Panc1 (cell line): ENCODE measurements around the gene CIB1. TPM values are rescaled to one million over a fixed set of nuclear protein-coding genes. Genes with fewer than 3 reads are reported as not detected.

Experiments used
- ATAC-seq: fragments of 200-7000 bp; cut with Tn5 transposase; 2 replicates; pipeline ENCODE4 v1.9.1; 2020; ENCODE audit warnings: mild to moderate bottlenecking, moderate library complexity
- BruUV-seq: library from RNA; stranded (reverse); fragments of 400-500 nt; replicated peaks from 2 replicates; lab custom pipeline; 2021; lab: Mats Ljungman, UMichigan
- CTCF ChIA-PET: fragments of 300-600 bp; sonication (Branson Sonifier 250); formaldehyde crosslinking; loops from one replicate; lab custom pipeline; 2022; ENCODE audit warnings: antibody characterized with exemption; lab: Charles Lee
- POLR2A ChIA-PET: fragments of 300-600 bp; sonication (Branson Sonifier 250); formaldehyde crosslinking; loops from one replicate; lab custom pipeline; 2022; ENCODE audit warnings: antibody characterized with exemption; lab: Charles Lee
- DNase-seq: peaks from one replicate; pipeline ENCODE4 v3.0.0-alpha.2; 2010; ENCODE audit warnings: low read depth, low spot score
- H3K27ac ChIP-seq: 2 replicates; pipeline ENCODE4 v1.5.1; 2011; ENCODE audit warnings: mild to moderate bottlenecking, low read length, inconsistent platforms
- H3K27me3 ChIP-seq: fragments of 200-500 bp; sonication (Bioruptor generic); 2 replicates; pipeline ENCODE4 v1.6.0; 2014; ENCODE audit warnings: low read length, inconsistent platforms; ENCODE audit not compliant: control insufficient read depth, insufficient read depth
- H3K36me3 ChIP-seq: fragments of 200-500 bp; sonication (Bioruptor generic); 2 replicates; pipeline ENCODE4 v1.5.1; 2014; ENCODE audit warnings: inconsistent platforms, mild to moderate bottlenecking, low read length, moderate library complexity; ENCODE audit not compliant: control insufficient read depth, insufficient read depth
- H3K4me1 ChIP-seq: 2 replicates; pipeline ENCODE4 v1.5.1; 2011; ENCODE audit warnings: inconsistent platforms, mild to moderate bottlenecking, low read length, moderate library complexity; ENCODE audit not compliant: control insufficient read depth, insufficient read depth
- H3K4me3 ChIP-seq, 2 experiments: 2 replicates each; pipeline ENCODE4 v1.5.1; 2011 to 2012; ENCODE audit warnings: low read depth in 2 of 2, low read length in 2 of 2, mild to moderate bottlenecking in 2 of 2, inconsistent platforms in 1 of 2, moderate library complexity in 1 of 2
- H3K9me3 ChIP-seq: fragments of 200-500 bp; sonication (Bioruptor generic); 2 replicates; pipeline ENCODE4 v1.5.1; 2014; ENCODE audit warnings: low read depth, mild to moderate bottlenecking, inconsistent platforms, low read length, moderate library complexity; ENCODE audit not compliant: control insufficient read depth, insufficient read depth
- CTCF ChIP-seq: fragments of 450-650 bp; IDR thresholded peaks from 2 replicates; pipeline ENCODE4 v1.5.1; 2017; ENCODE audit warnings: mild to moderate bottlenecking
- POLR2AphosphoS5 ChIP-seq: IDR thresholded peaks from 2 replicates; pipeline ENCODE4 v1.6.1; 2012; ENCODE audit warnings: mild to moderate bottlenecking, low read depth, low read length, moderate library complexity
- REST ChIP-seq, 2 experiments: IDR thresholded peaks; 2 replicates each; pipeline ENCODE4 v1.6.1; 2011 to 2012; ENCODE audit warnings: low read depth in 2 of 2, control low read depth in 1 of 2, low read length in 1 of 2, mild to moderate bottlenecking in 1 of 2, moderate library complexity in 1 of 2; ENCODE audit not compliant: insufficient read depth in 1 of 2
- SIN3A ChIP-seq: IDR thresholded peaks from 2 replicates; pipeline ENCODE4 v1.6.1; 2012; ENCODE audit warnings: low read depth, mild to moderate bottlenecking, low read length, moderate library complexity, borderline replicate concordance; ENCODE audit not compliant: insufficient read depth
- TCF7L2 ChIP-seq: IDR thresholded peaks from 2 replicates; pipeline ENCODE4 v1.6.1; 2011; ENCODE audit warnings: mild to moderate bottlenecking, low read depth, low read length, inconsistent platforms
- in situ Hi-C: cut with HindIII; loops from 2 replicates; pipeline ENCODE4 v1.10.0; 2016; ENCODE audit warnings: low sequenced_read_pairs, low pct_unique_long_range_greater_than_20kb
- intact Hi-C: fragments of 100-400 bp; cut with micrococcal nuclease; formaldehyde crosslinking; loops from one replicate; pipeline ENCODE4 v1.10.0; 2022; ENCODE audit not compliant: unreplicated experiment
- total RNA-seq: library from RNA; stranded (reverse); gene quantifications from one replicate; pipeline ENCODE4 v1.2.1, GENCODE V29; 2021; ENCODE audit not compliant: unreplicated experiment

CIB1 gene
- total RNA-seq, 1 experiment from 2014 or later, result 193 TPM

GRCh38 chr15:90271459-90272166 lies 37.9 kb upstream of the CIB1 start:
- no peaks in the 10 kb centered on the region for H3K9me3 ChIP-seq
- ATAC-seq (no peak), DNase-seq (no peak)
- ChIA-PET POLR2A (no interaction called here), CTCF (interaction anchor here (0.5 to 0.6 kb wide), 2 partner anchors 57 to 125 kb away, joined by 4 read pairs; no protein-coding TSS in a partner anchor)
- H3K4me3 ChIP-seq, result no peak overlapping the region
- in situ Hi-C loops, result no loop called here
- H3K36me3 ChIP-seq, result peaks cover 18% of the 10 kb centered on the region; the same call in 1 of the 2 replicates
- no peak for TF ChIP-seq SIN3A
- no peak for TF ChIP-seq REST (IDR thresholded peaks at IDR 0.05; ENCODE audit: insufficient read depth in 1 of 2, low read depth in 2 of 2, low read length in 1 of 2)
- no peak for TF ChIP-seq CTCF
- no peak for TF ChIP-seq POLR2AphosphoS5
- TF ChIP-seq TCF7L2, result no peak
- intact Hi-C loops, result no loop called here
- no peak overlapping the region for H3K27ac ChIP-seq
- no peaks in the 10 kb centered on the region for H3K27me3 ChIP-seq
- TSS peak; percentile 53 for BruUV-seq
- peaks cover 19% of the 10 kb centered on the region for H3K4me1 ChIP-seq

GRCh38 chr15:90270502-90271150 lies 36.9 kb upstream of the CIB1 start:
- Histone ChIP-seq H3K9me3 (no peaks in the 10 kb centered on the region), H3K4me1 (peaks cover 19% of the 10 kb centered on the region), H3K27ac (no peak overlapping the region), H3K4me3 (no peak overlapping the region), H3K27me3 (no peaks in the 10 kb centered on the region), H3K36me3 (peaks cover 18% of the 10 kb centered on the region)
- DNase-seq (no peak), ATAC-seq (no peak)
- in situ Hi-C loops, result no loop called here
- intact Hi-C loops, result no loop called here
- BruUV-seq, result no TSS peak
- TF ChIP-seq CTCF, result no peak
- TF ChIP-seq SIN3A, result no peak
- TF ChIP-seq POLR2AphosphoS5, result no peak
- no peak for TF ChIP-seq REST (IDR thresholded peaks at IDR 0.05; ENCODE audit: insufficient read depth in 1 of 2, low read depth in 2 of 2, low read length in 1 of 2)
- no peak for TF ChIP-seq TCF7L2
- ChIA-PET POLR2A (interaction anchor here (0.6 kb wide), 1 partner anchor 303 kb away, joined by 4 read pairs; no protein-coding TSS in a partner anchor), CTCF (no interaction called here)
